Gastroesophageal sphincter (tissue), 3 donors: ENCODE measurements around the gene ATG7.

Experiments
- EP300 ChIP-seq: sonication (generic); formaldehyde crosslinking; IDR thresholded peaks from one replicate; pipeline ENCODE4 v1.6.1; 2017; ENCODE audit warnings: antibody characterized with exemption, mild to moderate bottlenecking
- POLR2A ChIP-seq, 2 donors: fragments of 450-650 bp; IDR thresholded peaks; one replicate each; pipeline ENCODE4 v1.6.1; 2017; ENCODE audit warnings: antibody characterized with exemption in 2 of 2, mild to moderate bottlenecking in 2 of 2, moderate library complexity in 1 of 2
- TF ChIP-seq, protein P1 (sequence below), 4 experiments: fragments of 200-600 bp in 2 of 4; fragments of 450-650 bp in 2 of 4; sonication (generic) in 1 of 4; IDR thresholded peaks; one replicate each; pipeline ENCODE4 v1.5.1; 2017 to 2019; ENCODE audit warnings: antibody characterized with exemption in 4 of 4, mild to moderate bottlenecking in 2 of 4, moderate library complexity in 2 of 4

DNA sequence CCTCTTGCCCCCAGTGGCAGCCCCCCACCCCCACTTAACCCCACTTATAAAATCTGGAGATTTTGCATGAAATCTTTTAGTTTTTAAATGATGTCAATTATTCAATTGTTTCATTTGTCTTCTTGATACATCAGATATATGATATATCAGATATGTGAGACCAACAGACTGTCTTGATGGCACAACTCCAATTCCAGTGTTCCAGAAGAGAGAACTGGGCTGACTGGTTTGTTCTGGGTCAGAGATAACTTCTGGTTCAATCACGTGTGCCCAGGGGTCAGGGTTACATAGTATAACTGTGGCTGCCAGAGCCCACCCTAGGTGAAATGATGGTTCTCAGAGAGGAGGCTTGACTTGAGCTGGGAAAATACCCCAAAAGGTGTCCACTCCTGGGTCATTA, 32.4 kb upstream of the ATG7 start:
- TF ChIP-seq, protein P1, sequence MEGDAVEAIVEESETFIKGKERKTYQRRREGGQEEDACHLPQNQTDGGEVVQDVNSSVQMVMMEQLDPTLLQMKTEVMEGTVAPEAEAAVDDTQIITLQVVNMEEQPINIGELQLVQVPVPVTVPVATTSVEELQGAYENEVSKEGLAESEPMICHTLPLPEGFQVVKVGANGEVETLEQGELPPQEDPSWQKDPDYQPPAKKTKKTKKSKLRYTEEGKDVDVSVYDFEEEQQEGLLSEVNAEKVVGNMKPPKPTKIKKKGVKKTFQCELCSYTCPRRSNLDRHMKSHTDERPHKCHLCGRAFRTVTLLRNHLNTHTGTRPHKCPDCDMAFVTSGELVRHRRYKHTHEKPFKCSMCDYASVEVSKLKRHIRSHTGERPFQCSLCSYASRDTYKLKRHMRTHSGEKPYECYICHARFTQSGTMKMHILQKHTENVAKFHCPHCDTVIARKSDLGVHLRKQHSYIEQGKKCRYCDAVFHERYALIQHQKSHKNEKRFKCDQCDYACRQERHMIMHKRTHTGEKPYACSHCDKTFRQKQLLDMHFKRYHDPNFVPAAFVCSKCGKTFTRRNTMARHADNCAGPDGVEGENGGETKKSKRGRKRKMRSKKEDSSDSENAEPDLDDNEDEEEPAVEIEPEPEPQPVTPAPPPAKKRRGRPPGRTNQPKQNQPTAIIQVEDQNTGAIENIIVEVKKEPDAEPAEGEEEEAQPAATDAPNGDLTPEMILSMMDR (IDR thresholded peaks at IDR 0.05), result no peak
- no peak for TF ChIP-seq EP300
- no peak for TF ChIP-seq POLR2A (IDR thresholded peaks at IDR 0.05)
